GF-D8 (cell line): Measurements from ENCODE around the gene RFTN2.
"Not testable (repeated sequence)": the region's sequence is repeated elsewhere in the genome, so short reads cannot be mapped to it uniquely, and the experiment has no call there.

Experiments used
- DNase-seq: peaks from one replicate; lab custom pipeline; 2025; lab: John Stamatoyannopoulos, UW

The RFTN2 gene

DNA sequence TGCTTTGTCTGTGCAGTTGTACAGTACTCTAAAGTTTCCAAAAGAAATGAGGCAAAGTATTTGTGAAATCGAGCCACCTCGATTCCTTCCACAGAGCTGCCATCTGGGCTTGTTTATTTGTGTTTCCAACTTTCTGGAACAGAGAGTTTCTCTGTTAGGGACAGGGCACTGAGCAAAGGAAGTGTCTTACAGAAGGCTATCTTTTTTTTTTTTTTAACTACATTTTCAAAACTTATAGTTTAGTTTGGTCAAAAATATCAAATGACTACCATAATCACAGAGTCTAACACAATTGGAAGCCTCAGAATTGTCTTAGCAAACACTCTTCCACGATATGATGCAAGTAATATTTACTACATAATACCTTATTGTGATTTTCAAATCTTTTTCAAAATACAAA lies 796 bp downstream of the RFTN2 start:
- DNase-seq: no peak

- DNase-seq: no peak
Observed at GRCh38 chr2:197674060-197674459, 1.3 kb downstream of the RFTN2 start.

- no peak for DNase-seq
Observed at GRCh38 chr2:197673606-197674005, 1.8 kb downstream of the RFTN2 start.

DNA sequence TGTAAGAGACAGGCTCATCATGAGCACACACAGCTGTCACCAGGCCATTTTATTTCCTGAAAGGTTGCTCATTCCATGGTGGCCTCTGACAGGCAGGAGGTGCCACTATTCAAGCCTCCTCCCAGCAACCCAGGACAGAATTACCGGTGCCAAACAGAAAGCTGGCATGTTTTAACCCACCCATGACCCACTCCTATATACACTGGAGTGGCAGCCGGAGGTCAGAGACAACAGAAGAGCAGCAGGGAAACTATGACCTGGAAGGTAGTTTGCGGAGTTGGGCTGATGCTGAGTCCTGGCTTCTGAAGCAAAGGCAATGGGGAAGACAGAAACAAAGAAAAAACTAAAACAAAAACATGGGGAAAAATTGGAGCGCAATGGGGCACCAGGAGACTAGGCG lies 2.3 kb downstream of the RFTN2 start:
- no peak for DNase-seq

DNA sequence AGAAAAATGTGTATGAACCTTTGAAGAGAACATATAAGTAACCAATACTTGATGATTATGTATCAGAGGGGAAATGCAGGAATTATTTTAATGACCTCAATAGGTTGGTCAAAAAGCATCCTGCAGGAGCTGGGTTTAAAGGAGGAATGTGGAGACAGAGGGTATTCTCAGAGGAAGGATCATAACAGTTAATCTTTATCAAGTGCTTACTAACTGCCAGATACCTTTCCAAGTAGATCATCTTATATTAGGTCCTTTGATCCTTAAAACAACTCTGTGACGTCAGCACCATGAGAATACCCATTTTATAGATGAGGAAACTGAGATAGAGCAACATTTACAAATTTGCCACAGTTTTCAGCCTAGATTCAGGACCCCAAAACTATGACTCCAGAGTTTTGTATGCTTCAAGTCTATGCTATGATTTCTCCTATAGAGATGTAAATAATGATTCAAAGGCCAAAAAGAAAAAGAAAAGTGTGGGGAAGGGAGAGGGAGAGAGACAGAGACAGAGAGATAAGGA lies 3.0 kb downstream of the RFTN2 start:
- no peak for DNase-seq

DNA sequence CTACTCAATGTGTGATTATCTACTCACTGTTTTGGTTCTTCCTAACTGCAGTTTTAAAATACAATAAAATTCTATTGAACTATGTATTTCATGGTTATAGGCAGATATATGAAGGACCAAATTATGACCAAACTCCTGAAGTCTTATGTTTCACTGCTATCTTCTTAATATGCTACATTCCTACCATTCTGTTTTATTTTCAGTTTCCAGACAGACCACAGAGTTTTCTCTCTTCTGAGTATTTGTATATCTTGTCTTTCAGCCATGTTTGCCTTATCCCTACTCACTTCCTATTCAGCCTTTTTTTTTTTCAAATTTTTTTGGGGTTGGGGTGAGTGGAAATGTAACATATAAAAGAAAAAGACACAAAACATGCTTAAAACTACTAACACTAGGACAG lies 6.3 kb downstream of the RFTN2 start:
- DNase-seq: no peak

GRCh38 chr2:197668296-197668695 lies 7.1 kb downstream of the RFTN2 start:
- no peak for DNase-seq

DNA sequence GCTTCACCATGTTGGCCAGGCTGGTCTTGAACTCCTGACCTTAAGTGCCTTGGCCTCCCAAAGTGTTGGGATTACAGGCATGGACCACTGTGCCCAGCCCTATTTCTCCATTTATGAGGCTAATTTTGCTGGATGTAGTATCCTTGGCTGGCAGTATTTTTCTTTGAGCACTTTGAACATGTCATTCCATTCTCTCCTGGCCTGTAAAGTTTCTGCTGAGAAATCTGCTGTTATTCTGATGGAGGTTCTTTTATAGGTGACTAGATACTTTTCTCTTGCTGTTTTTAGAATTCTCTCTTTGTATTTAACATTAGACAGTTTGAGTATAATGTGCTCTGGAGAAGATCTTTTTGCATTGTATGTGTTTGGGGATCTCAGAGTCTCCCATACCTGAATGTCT lies 9.1 kb downstream of the RFTN2 start:
- DNase-seq: no peak

DNA sequence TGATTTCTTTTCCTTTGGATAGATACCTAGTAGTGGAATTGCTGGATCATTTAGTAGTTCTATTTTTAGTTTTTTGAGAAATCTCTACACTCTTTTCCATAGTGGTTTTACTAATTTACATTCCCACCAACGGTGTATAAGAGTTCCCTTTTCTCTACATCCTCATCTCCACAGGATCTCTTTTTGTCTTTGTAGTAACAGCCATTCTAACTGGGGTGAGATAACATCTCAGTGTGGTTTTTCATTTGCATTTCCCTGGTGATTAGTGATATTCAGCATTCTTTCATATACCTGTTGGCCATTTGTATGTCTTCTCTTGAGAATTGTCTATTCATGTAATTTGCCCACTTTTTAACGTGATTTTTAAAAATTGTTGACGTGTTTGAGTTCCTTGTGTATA lies 13.8 kb downstream of the RFTN2 start:
- DNase-seq: no peak

DNA sequence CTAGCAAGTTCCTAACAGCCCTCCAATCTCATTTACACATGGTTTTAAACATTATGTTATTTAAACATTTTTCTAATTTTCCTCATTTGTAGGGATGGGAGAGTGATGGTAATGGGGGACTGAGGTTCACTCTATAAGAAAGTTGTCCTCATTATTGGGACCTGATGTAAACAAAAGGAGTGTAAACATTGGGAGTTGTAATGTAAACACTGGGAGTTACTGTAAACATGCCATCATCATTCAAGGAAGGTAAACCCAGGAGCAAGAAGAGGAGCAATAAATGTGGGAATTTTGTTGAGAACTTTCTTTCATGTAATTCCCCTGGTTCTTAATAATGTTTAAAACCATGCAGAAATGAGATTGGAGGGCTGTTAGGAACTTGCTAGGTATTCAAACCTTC lies 17.8 kb downstream of the RFTN2 start:
- no peak for DNase-seq

- no peak for DNase-seq
Observed at GRCh38 chr2:197647961-197648690, 27.3 kb downstream of the RFTN2 start.

DNA sequence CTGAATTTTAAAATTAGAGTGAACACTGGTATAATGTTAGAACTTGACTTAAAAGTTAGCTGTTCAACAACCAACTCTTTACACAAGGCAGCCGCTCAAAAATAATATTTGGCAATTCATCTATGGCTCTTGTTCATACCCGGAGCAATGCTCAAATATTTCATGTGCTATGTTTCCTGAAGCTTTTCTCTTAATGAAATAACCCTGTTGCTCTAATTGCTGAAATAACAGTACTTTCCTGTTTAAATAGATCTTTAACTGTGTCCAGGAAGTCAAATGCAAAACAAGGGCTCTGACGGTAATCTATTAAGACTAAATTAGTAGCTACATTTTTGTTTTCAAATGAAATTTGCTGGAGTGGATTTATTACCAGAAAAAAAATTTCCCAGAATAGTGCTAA lies 33.7 kb downstream of the RFTN2 start:
- DNase-seq: no peak

DNA sequence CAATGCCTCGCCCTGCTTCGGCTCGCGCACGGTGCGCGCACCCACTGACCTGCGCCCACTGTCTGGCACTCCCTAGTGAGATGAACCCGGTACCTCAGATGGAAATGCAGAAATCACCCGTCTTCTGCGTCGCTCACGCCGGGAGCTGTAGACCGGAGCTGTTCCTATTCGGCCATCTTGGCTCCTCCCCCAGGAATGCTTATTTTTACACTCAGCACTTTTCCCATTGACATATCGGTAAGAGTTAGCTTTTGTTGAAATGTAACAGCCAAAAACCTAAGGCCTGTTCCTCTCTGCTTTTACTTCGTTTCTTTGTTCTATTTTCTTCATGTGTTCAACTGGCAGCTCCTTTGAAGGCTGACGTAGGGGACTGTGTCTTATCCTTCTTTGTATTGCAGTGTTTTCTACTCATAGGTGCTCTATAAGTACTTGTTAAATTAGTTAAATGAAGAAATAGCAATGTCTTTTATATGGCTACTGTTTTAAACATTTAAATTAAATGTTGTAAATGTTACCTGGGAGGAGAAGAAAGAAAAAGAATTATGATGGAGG lies 34.7 kb downstream of the RFTN2 start:
- not testable (repeated sequence) for DNase-seq

- no peak for DNase-seq
Observed at GRCh38 chr2:197633109-197633657, 42.2 kb downstream of the RFTN2 start.

DNA sequence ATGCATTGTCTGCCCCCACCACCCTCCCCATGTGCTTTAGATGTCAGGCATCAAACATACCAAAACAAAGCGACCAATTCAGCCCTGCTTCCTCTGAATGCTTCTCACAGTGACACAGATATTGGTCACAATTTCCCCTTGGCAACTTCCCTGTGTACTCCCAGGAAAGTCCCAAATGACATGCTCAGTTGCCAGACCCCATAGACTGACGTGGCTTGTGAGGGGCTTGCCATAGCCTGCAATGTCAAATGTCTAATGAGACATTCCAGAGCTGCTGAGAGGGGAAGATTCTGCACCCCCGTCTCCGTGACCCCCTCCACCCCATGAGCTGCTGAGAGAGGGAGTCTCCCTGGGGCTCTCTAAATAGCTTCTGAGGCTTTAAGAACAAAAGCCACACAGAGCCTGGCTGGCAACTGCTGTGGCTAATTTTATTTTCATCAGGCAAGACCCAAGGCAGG lies 47.3 kb downstream of the RFTN2 start:
- DNase-seq: no peak

DNA sequence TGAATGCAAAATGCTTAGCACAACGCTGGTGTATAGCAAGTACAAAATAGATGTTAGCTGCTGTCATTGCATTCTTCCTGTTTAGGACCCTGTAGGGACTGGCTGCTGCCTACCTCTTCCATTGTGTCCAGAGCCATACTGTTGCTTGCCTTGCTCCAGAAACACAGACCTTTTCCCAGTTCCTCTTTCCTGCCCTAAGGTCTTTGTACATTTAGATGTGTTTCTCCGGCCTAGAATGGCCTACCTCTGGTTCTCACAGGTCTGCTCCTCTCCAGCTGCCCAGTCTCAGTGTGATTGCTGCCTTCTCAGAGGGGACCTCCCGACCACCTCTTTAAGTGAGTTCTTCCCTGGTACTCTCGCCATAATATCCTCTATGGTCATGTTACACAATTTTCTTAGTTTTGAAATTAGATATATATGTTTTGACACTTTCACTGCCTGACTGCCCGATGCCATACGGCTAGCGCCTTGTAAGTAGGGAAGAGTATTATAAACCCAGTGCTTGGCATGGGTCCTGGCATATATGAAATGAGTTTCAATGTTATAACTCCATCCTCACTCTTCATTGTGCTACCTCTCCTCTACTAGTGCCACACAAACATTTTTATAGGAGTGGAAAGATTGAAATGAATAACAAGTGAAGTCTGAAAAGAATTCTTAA lies 48.3 kb downstream of the RFTN2 start:
- DNase-seq: no peak

GRCh38 chr2:197620133-197620532 lies 55.3 kb downstream of the RFTN2 start:
- no peak for DNase-seq

DNA sequence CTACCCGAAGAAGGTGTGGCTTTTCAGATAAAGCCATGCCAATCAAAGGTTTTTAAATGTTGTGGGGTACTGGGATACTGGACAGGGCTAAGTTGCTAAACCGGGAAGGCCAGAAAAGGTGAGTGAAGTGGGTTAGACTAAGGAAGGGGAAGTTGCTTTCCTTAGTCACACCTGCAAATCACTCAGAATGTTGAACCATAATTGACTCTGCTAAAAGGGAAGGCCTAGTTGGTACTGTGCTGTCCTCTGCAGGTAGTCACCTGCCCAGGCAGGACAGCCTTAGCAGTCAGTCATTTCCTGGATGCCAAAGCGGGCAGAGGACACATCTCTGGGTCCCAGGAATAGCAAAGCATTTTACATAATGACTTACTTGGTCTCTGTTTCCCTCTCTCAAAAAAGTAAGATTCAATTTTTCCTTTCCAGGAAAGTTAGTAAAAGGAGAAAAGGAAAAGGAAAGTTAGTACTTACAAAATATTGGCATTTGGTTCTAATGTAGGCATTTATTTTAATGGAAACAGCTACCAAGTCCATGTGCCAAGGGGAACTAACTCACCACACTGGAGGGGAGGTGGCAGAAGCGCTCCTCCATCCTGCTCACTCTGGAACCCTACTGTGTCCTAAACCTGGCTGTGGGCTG lies 60.3 kb downstream of the RFTN2 start:
- DNase-seq: no peak

DNA sequence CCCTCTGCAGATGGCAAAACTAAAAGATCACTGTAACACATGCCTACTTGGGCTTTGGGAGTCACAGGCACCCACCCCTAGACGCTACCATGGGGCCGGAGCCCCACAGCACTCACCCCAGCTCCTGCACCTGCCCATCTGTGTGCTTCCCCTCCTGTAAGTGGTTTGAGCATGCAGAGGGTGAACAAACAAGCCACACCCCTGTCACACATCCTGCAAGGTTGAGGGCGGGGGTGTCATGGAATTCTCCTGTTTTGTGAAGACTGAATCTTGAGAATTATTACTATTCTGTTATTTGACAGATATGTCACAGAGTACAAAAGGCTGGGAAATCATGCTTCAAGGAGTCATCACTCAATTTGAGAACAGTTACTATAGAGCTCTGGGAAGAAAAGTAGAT lies 60.9 kb downstream of the RFTN2 start:
- no peak for DNase-seq

GRCh38 chr2:197613509-197613987 lies 61.8 kb downstream of the RFTN2 start:
- no peak for DNase-seq

- no peak for DNase-seq
Observed at GRCh38 chr2:197606180-197606579, 69.2 kb downstream of the RFTN2 start.

- DNase-seq: no peak
Observed at GRCh38 chr2:197604117-197604860, 71.1 kb downstream of the RFTN2 start.
